NCI-H82 treated with DMSO at 0.1 percent for 48 hours (cell line): Measurements from ENCODE around the gene LSMEM2.

Experiments
- DNase-seq: peaks from one replicate; lab custom pipeline; 2025; ENCODE audit not compliant: unreplicated experiment; lab: John Stamatoyannopoulos, UW

Gene LSMEM2

DNA sequence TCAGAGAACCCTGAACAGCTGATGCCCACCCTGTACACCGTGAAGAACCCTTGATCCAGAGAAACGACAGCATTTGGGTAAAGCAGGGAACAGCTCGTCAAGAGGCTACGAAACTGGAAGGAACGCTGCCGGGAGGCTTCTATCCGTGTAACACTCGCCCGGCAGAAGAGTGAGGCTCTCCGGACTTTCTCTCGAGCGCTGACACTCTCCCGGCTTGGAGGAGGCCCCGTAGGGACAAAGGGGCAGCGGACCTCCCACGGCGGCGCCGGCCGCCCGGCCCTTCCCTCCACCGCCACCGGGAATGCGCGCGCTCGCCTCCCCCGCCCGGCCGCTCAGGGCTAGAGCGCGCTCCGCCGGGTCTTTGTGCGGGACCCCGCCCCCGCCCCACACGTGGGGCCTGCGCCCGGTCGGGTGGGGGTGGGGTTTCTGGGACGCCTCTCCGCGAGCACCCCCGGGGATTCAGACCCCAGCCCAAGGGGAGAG is 42.0 kb downstream of the LSMEM2 start:
- DNase-seq: no peak

DNA sequence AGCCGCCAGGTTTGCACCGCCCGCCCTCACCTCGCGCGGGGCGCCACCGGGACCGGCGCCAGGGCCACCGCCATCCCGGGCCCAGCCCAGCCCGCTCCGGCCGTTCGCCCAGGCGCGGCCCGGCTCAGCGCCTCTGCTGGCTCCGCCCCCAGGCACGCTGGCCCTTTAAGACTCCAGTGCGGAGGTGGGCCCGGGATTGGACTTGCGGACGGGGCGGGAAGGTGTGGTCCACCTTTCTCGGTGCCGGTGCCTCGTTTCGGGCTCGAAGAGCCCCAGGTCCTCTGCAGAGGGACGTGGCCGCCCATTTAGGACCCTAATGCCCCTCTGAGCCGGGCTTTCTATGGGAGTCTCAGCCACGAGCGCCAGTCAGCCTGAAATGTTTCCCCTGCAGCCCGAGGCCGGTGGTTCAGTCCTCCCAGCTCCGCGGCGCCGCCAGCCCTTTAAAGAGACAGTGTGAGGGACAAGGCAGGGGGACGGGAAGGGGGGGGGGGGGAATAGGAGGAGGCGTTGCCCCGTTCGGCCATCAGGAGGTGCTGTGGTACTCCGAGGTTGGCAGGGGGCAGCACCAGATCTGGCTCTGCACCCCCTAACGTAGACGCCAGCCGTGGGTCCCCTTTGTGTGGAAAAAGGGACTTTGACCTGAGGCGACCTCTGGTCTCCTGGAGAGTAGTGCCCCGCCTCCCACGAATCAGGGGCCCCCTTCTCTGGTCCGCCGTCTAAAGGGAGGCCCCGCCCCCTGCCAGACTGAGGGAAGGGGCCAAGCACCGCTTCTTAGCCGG is 42.6 kb downstream of the LSMEM2 start:
- peak; percentile 67 for DNase-seq

GRCh38 chr3:50322115-50322385 is 43.2 kb downstream of the LSMEM2 start:
- DNase-seq: no peak

- no peak for DNase-seq
Observed at GRCh38 chr3:50322386-50323091, 43.7 kb downstream of the LSMEM2 start, which contains the start of gene HYAL2. Gene HYAL2, minus strand, starts transcription at chr3:50322745. Its CDS starts 2,256 bp downstream, at chr3:50320489.

DNA sequence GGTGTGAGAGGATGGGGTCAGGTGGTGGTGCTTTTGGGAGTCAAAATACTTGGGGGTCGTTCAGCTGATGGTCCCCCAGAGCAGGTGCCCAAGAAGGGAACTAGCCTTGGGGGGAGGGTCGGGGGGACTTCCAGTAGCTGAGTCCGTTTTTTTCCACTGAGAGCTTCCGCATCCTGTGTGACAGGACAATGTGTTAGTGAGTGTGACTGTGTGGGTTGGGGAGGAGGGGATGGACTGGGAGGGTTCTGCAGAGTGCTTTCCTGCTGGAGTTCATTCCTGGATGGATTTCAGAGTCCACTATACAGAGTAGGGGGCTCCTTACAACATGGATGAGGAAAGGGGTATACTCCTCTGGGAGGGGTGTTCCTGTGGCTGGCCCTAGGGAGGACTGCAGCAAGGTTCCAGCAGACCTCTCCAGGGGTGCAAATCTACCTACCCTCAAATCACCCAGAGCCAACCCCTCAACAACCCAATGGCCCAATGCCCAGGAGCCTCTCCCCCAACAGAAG is 44.3 kb downstream of the LSMEM2 start:
- no peak for DNase-seq

- no peak for DNase-seq
Observed at GRCh38 chr3:50323614-50324199, 44.8 kb downstream of the LSMEM2 start.

DNA sequence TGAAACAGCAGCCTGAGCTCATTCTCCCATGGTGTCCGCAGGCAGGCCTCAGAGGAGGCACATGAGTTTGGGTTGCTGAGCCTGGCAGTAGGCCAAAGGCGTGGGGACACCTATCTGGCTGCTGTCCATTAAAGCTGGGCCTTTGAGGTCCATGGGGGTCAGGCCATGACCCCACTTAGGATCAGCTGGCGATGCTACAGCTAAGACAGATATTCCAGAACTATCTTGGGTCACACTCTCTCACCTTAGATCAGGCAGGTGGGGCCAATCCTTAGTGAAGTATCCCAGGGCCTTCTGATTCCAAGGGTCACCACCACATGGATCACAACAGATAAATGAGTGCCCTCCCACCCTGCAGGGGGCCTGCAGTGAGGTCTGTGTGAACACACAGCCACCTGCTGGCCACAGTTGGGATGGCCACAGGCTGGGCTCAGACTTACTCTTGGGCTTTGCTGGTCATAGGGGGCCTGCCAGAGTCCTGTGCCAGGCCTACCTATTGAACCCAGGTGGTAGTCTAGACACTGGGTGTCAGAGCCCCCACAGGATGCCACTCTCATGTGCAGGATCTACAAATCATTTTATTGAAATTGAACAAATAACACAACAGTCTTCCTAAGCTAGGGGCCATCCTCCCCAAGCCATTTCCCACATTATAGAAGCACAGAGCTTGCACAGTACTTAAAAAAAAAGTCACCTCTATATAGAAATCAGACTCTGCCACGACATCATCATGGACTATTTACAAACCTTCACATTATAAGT is 45.6 kb downstream of the LSMEM2 start:
- peak; percentile 13 for DNase-seq

DNA sequence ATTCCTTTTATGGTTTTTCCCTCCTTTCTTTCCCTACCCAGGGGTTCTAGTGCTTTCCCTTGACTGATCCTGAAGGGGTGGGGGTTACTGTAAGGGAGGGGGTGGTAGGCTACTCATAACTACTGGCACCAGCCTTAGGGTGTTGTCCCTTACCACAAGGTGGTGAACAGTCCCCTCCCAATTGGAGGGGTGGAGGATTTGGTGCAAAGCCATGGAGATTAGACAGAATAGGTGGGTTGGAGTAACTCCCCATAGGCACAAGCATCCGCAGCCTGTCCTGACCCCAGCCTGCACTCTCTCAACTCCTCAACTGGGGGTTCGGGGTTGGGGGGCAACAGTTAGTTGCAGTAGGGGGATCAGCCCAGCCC is 46.2 kb downstream of the LSMEM2 start:
- DNase-seq: no peak

GRCh38 chr3:50325497-50326181 is 46.8 kb downstream of the LSMEM2 start:
- no peak for DNase-seq

- no peak for DNase-seq
Observed at GRCh38 chr3:50326182-50326541, 47.3 kb downstream of the LSMEM2 start.

GRCh38 chr3:50327129-50327528 is 48.2 kb downstream of the LSMEM2 start:
- no peak for DNase-seq

GRCh38 chr3:50327943-50328691 is 49.2 kb downstream of the LSMEM2 start, which contains the start of gene TUSC2:
Gene TUSC2, minus strand, starts transcription at chr3:50328223. Its CDS starts 124 bp downstream, at chr3:50328099.
- peak; percentile 76 for DNase-seq

DNA sequence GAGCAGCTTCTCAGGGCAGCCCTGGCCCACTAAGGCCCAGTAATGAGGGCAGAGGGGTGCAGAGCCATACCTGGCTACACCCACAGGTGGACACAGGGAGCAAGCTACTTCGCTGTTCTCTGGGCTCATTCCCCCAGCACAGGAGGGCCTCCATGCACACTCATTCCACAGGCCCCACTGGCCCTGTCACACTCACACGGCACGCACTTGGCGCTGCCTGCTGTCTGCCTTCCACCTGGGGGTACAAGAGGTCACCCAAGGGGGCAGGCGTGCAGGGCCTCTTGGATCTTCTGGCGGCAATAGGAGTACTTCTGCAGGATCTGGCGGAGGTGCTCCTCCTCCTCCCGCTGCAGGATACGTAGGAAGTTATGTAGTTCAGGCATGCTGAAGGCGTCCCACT is 51.4 kb downstream of the LSMEM2 start:
- DNase-seq: no peak

- no peak for DNase-seq
Observed at GRCh38 chr3:50331364-50331907, 52.5 kb downstream of the LSMEM2 start.

GRCh38 chr3:50333744-50334328 is 54.9 kb downstream of the LSMEM2 start:
- DNase-seq: no peak

DNA sequence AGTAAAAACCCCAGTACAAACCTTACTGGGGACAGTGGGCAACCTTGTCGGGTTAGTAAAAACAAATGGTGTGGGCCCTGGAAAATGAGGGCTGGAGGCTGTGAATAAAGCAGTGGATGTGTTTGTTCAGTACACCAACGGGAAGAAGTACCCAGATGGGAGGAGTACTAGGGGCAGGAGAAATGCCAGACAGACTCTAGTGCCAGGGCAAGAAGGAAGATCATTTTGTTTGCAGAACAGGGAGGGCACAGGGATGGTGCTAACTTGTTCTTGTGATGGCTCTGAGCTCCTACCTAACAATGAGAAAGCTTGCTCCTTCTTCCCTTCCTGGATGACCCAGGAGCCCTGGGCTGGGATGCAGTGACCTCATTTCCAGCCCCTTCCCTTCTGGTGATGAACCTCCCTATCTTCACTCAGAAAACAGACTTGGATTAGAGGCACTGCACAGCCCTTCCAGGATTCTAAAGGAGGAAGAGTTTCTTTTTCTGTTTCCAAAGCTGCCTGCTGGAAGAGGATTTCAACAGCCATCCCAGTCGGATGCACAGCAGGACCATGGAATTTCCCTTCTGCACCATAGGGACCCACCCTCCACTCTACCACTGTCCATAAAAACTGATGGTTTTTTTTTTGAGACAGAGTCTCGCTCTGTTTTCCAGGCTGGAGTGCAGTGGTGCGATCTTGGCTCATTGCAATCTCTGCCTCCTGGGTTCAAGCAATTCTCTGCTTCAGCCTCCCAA is 55.6 kb downstream of the LSMEM2 start:
- DNase-seq: no peak

DNA sequence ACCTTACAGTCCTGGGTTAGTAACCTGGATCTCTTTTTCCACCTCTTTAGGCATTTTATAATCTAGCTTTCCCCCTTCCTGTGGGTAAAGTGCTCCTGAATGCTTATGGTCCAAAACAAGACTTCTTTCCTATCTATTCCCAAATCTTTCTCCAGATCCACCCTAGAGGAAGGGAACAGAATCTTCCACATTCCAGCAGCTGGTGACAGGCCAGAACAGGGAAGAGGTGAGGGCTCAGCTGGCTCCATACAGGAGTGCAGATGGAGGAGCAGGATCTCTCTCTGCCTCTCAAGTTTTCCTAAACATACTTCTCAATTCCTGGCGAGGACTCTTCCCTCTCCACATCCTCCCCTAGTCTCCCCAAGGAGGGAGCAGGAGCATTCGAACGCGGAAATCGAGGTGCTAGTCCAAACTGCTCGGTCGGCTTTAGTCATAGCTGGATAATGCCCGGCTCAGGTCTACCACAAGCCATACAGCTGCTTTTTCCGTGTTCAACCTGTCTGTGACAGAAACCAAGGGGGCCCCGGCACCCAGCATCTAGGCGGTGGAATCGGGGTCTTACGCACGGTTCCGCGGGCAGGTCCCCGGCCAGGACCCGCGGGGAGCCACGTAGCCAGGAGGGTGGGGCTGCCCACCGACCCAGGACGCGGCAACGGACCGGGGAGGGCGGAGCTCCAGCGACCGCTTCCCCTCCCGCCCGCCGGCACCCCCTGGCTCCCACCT is 57.7 kb downstream of the LSMEM2 start:
- no peak for DNase-seq
